NB4 (cell line): ENCODE results near the gene MAD1L1.

Experiments
- CTCF ChIP-seq: IDR thresholded peaks from one replicate; pipeline ENCODE4 v1.5.1; 2012; ENCODE audit warnings: low read depth, low read length
- MAX ChIP-seq: IDR thresholded peaks from 2 replicates; pipeline ENCODE4 v1.6.1; 2011; ENCODE audit warnings: low read depth, low read length
- MYC ChIP-seq: IDR thresholded peaks from 2 replicates; pipeline ENCODE4 v1.6.1; 2011; ENCODE audit warnings: low read depth, low read length
- POLR2A ChIP-seq: IDR thresholded peaks from 2 replicates; pipeline ENCODE4 v1.6.1; 2011; ENCODE audit warnings: mild to moderate bottlenecking; ENCODE audit not compliant: insufficient read length; ENCODE audit errors: extremely low read depth

- TF ChIP-seq POLR2A, result no peak
- no peak for TF ChIP-seq CTCF
- TF ChIP-seq MYC, result no peak
- TF ChIP-seq MAX, result no peak
Measured at GRCh38 chr7:1863091-1863900, 369.4 kb downstream of the MAD1L1 start.
